Gastrocnemius medialis (tissue), 4 donors: ENCODE results near the gene SATB2. TPM values are rescaled to one million over a fixed set of nuclear protein-coding genes. Genes with fewer than 3 reads are reported as not detected.

Experiments used
- ATAC-seq, 2 donors: fragments of 150-250 bp; one replicate each; pipeline ENCODE4 v1.9.1; 2016
- DNase-seq, 2 donors: peaks; one replicate each; pipeline ENCODE4 v3.0.0-alpha.2; 2019
- H3K27ac ChIP-seq, 4 donors: fragments of 200-600 bp; sonication (generic); 1 replicate in 1 of 4; 2 replicates in 3 of 4; pipeline ENCODE4 v1.5.1; 2016 to 2018; ENCODE audit warnings: mild to moderate bottlenecking in 2 of 4, moderate library complexity in 1 of 4
- H3K27me3 ChIP-seq, 3 donors: fragments of 200-600 bp; sonication (generic) in 2 of 3; 1 replicate in 1 of 3; 2 replicates in 2 of 3; pipeline versions ENCODE4 v1.5.1 to v1.6.0; 2016 to 2019; ENCODE audit warnings: mild to moderate bottlenecking in 1 of 3, moderate library complexity in 1 of 3
- H3K36me3 ChIP-seq, 2 donors: fragments of 200-600 bp; sonication (generic) in 1 of 2; one replicate each; pipeline ENCODE4 v1.5.1; 2017 to 2018
- H3K4me1 ChIP-seq, 2 donors: fragments of 200-600 bp; sonication (generic) in 1 of 2; one replicate each; pipeline ENCODE4 v1.5.1; 2016 to 2017; ENCODE audit warnings: mild to moderate bottlenecking in 2 of 2
- H3K4me3 ChIP-seq, 4 donors: fragments of 200-600 bp; sonication (generic) in 3 of 4; 1 replicate in 1 of 4; 2 replicates in 3 of 4; pipeline ENCODE4 v1.5.1; 2016 to 2019; ENCODE audit warnings: mild to moderate bottlenecking in 2 of 4
- H3K9me3 ChIP-seq, 3 donors: fragments of 200-600 bp; sonication (generic) in 2 of 3; 1 replicate in 1 of 3; 2 replicates in 2 of 3; pipeline ENCODE4 v1.5.1; 2016 to 2019
- POLR2A ChIP-seq, 2 donors: fragments of 450-650 bp; IDR thresholded peaks; one replicate each; pipeline ENCODE4 v1.6.1; 2017; ENCODE audit warnings: antibody characterized with exemption in 2 of 2, mild to moderate bottlenecking in 2 of 2, moderate library complexity in 2 of 2
- in situ Hi-C, 4 donors: fragments of 200-750 bp; cut with MboI; loops; one replicate each; pipeline versions ENCODE4 v1.15.0 to v1.8.0; 2017; ENCODE audit warnings: low sequenced_read_pairs in 4 of 4
- intact Hi-C: fragments of 100-400 bp; cut with DNase I; formaldehyde crosslinking; loops from one replicate; pipeline ENCODE4 v1.15.1; 2023; ENCODE audit warnings: low total_unique reads
- total RNA-seq, 4 donors: library from RNA; depleted of rRNA; stranded (reverse); fragments of >200 nt; gene quantifications; one replicate each; pipeline versions ENCODE4 v1.1.0 to v1.2.3, GENCODE V29; 2016
- TF ChIP-seq, protein P1 (sequence below), 5 experiments: fragments of 450-650 bp in 3 of 5; fragments of 200-600 bp in 2 of 5; sonication (generic) in 2 of 5; IDR thresholded peaks in 4 of 5; conservative IDR thresholded peaks in 1 of 5; 1 replicate in 4 of 5; 2 replicates in 1 of 5; pipeline ENCODE4 v1.5.1; 2016 to 2019; ENCODE audit warnings: antibody characterized with exemption in 5 of 5, mild to moderate bottlenecking in 3 of 5, moderate library complexity in 3 of 5

SATB2 gene
- total RNA-seq, 4 donors from 2014 or later = 2.0 to 6.4 (median 4.5) TPM

- TF ChIP-seq, protein P1, sequence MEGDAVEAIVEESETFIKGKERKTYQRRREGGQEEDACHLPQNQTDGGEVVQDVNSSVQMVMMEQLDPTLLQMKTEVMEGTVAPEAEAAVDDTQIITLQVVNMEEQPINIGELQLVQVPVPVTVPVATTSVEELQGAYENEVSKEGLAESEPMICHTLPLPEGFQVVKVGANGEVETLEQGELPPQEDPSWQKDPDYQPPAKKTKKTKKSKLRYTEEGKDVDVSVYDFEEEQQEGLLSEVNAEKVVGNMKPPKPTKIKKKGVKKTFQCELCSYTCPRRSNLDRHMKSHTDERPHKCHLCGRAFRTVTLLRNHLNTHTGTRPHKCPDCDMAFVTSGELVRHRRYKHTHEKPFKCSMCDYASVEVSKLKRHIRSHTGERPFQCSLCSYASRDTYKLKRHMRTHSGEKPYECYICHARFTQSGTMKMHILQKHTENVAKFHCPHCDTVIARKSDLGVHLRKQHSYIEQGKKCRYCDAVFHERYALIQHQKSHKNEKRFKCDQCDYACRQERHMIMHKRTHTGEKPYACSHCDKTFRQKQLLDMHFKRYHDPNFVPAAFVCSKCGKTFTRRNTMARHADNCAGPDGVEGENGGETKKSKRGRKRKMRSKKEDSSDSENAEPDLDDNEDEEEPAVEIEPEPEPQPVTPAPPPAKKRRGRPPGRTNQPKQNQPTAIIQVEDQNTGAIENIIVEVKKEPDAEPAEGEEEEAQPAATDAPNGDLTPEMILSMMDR (IDR thresholded peaks at IDR 0.05 in 4 of 5, conservative IDR thresholded peaks at IDR 0.05 in 1 of 5) = no peak
- no peak for TF ChIP-seq POLR2A (IDR thresholded peaks at IDR 0.05)
- Histone ChIP-seq H3K4me1 (no peaks in the 10 kb centered on the region), H3K9me3 (no peaks in the 10 kb centered on the region), H3K27ac (no peak overlapping the region), H3K27me3 (no peaks in the 10 kb centered on the region), H3K4me3 (no peak overlapping the region), H3K36me3 (no peaks in the 10 kb centered on the region)
- in situ Hi-C loops = no loop called here
- ATAC-seq = no peak
- no peak for DNase-seq
- intact Hi-C loops = no loop called here
Measured at GRCh38 chr2:199356412-199356811, 101.3 kb downstream of the SATB2 start.

- DNase-seq (no peak), ATAC-seq (no peak)
- H3K4me1 ChIP-seq = no peaks in the 10 kb centered on the region
- no peaks in the 10 kb centered on the region for H3K36me3 ChIP-seq
- H3K27me3 ChIP-seq = no peaks in the 10 kb centered on the region
- no peak overlapping the region for H3K27ac ChIP-seq
- intact Hi-C loops = no loop called here
- H3K9me3 ChIP-seq = no peaks in the 10 kb centered on the region
- TF ChIP-seq, protein P1 (IDR thresholded peaks at IDR 0.05 in 4 of 5, conservative IDR thresholded peaks at IDR 0.05 in 1 of 5) = no peak
- TF ChIP-seq POLR2A (IDR thresholded peaks at IDR 0.05) = no peak
- in situ Hi-C loops = no loop called here
- no peak overlapping the region for H3K4me3 ChIP-seq
Measured at GRCh38 chr2:199348871-199349270, 108.9 kb downstream of the SATB2 start.

DNA sequence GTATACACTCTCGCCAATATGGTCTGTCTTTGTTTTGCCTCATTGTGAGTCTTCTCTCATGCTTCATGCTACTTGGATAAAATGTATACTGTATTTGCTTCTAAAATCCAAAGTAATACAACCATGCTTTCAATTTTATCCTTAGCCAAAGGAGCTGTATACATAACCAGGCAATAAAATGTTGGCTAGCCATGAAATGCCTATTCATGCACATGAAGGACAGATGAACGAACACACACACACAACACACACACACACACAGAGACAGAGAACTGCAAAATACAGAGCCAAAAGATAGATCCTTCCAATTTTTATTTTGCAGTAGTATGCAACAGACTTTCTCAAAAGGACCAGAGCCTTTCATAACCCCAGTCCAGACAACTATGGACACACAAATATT is 113.7 kb downstream of the SATB2 start:
- H3K9me3 ChIP-seq = no peaks in the 10 kb centered on the region
- no peak for ATAC-seq
- no peaks in the 10 kb centered on the region for H3K27me3 ChIP-seq
- in situ Hi-C loops (no loop called here), intact Hi-C loops (no loop called here)
- no peak for DNase-seq
- no peak for TF ChIP-seq POLR2A (IDR thresholded peaks at IDR 0.05)
- TF ChIP-seq, protein P1 (IDR thresholded peaks at IDR 0.05 in 4 of 5, conservative IDR thresholded peaks at IDR 0.05 in 1 of 5) = no peak
- no peaks in the 10 kb centered on the region for H3K4me1 ChIP-seq
- H3K36me3 ChIP-seq = no peaks in the 10 kb centered on the region
- H3K4me3 ChIP-seq = no peak overlapping the region
- H3K27ac ChIP-seq = no peak overlapping the region

DNA sequence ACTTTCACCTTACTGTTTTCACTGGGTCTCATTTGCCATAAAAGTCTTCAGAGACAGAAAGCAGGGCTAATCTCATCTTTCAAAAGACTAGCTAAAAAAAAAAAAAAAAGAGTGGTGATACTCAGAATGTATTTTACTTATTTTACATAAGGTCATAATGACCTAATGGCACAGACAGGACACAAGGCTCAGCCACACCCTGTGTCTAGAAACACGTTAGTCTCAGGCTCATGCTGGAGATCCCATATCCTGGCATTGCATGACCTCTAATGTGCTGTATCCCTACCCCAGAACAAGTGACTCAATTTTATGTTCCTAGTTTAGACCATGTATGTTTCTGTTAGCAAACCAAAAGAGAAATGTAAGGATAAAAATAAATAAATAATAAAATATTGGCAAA is 115.4 kb downstream of the SATB2 start:
- Histone ChIP-seq H3K27me3 (no peaks in the 10 kb centered on the region), H3K4me3 (no peak overlapping the region), H3K4me1 (no peaks in the 10 kb centered on the region), H3K27ac (no peak overlapping the region), H3K9me3 (no peaks in the 10 kb centered on the region), H3K36me3 (no peaks in the 10 kb centered on the region)
- intact Hi-C loops (no loop called here), in situ Hi-C loops (no loop called here)
- no peak for TF ChIP-seq POLR2A (IDR thresholded peaks at IDR 0.05)
- TF ChIP-seq, protein P1 (IDR thresholded peaks at IDR 0.05 in 4 of 5, conservative IDR thresholded peaks at IDR 0.05 in 1 of 5) = no peak
- DNase-seq (no peak), ATAC-seq (no peak)

- Histone ChIP-seq H3K4me1 (no peaks in the 10 kb centered on the region), H3K9me3 (no peaks in the 10 kb centered on the region), H3K27me3 (no peaks in the 10 kb centered on the region), H3K4me3 (no peak overlapping the region), H3K36me3 (no peaks in the 10 kb centered on the region), H3K27ac (no peak overlapping the region)
- in situ Hi-C loops = no loop called here
- no peak for DNase-seq
- TF ChIP-seq POLR2A (IDR thresholded peaks at IDR 0.05) = no peak
- TF ChIP-seq, protein P1 (IDR thresholded peaks at IDR 0.05 in 4 of 5, conservative IDR thresholded peaks at IDR 0.05 in 1 of 5) = no peak
- intact Hi-C loops = no loop called here
- ATAC-seq = no peak
Measured at GRCh38 chr2:199341123-199341522, 116.6 kb downstream of the SATB2 start.
